Activated CD8-positive, alpha-beta memory T cell treated with anti-CD3 and anti-CD28 coated beads, Interleukin-2, amount 50 U/mL, for 48 hours (primary cell): ENCODE results near the gene ANKRD53.
"Not testable (repeated sequence)": the region's sequence is repeated elsewhere in the genome, so short reads cannot be mapped to it uniquely, and the experiment has no call there.

Source experiments
- DNase-seq: peaks from one replicate; pipeline ENCODE4 v3.0.0-alpha.2; 2020

ANKRD53 gene

DNA sequence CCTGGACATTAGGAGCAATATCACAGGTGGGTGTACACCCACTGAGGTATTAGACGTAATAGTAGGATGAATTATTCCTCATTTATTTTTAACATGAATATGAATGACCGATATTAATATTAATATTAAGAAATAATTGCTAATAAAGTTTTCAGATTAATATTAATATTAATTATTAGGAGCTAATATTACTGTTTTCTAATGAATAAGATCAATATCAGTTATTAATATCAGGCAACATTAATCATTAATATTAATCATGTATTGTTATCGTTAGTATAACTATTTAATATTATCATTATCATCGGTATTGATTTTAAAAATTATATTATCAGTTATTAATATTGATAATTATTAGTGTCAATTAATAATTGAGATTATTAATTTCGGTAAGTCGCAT is 41.6 kb downstream of the ANKRD53 start:
- not testable (repeated sequence) for DNase-seq

DNA sequence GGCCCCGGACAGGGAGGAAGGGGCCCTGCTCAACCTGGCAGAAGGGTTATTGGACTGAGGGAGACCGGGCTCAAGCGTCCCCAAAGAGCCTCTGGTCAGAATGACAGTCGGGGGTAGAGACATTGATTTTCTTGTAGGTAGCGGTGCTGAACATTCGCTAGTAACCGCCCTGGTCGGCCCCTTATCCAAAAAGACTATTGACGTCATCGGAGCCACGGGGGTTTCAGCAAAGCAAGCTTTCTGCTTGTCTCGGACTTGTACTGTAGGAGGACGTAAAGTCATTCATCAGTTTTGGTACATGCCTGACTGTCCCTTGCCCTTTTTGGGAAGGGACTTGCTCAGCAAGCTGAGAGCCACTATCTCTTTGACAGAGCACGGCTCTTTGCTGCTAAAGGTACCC is 43.0 kb downstream of the ANKRD53 start:
- not testable (repeated sequence) for DNase-seq

DNA sequence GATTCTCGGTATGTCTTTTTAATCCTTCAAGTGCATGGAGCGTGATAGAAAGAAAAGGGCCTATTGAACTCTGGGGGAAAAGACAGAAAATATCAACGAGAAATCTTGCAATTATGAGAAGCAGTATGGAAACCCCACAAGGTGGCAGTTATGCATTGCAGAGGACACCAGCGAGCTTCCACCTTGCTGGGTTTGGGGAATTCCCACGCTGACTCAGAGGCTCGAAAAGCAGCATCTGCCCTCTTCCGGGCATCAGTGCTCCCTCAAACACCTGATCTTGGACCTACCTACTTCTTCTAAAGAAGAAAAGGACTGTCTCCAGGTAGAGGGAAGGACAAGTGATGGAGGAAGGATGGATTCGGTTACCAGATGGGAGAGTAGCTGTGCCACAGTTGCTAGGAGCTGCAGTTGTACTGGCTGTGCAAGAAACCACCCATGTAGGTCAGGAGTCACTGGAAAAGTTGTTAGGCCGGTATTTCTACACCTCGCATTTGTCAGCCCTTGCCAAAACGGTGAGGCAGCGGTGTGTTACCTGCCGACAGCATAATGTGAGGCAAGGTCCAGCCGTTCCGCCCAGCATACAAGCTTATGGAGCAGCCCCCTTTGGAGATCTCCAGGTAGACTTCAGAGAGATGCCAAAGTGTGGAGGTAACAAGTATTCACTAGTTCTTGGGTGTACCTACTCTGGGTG is 45.3 kb downstream of the ANKRD53 start:
- peak; percentile 72 for DNase-seq
